Muscle of leg (tissue), 9 donors: ENCODE measurements around the gene EID3. TPM values are rescaled to one million over a fixed set of nuclear protein-coding genes. Genes with fewer than 3 reads are reported as not detected.

ENCODE experiments used
- polyA plus RNA-seq, 8 donors: library from polyadenylated mRNA; unstranded; fragments of 120-200 nt; gene quantifications; one replicate each; pipeline versions ENCODE4 v1.2.1 to v1.2.3, GENCODE V29; 2013; ENCODE audit warnings: inconsistent platforms in 1 of 8, low replicate concordance in 1 of 8; ENCODE audit not compliant: insufficient read length in 8 of 8, insufficient read depth in 1 of 8
- total RNA-seq: library from RNA; stranded (reverse); fragments of 120-200 nt; gene quantifications from one replicate; pipeline ENCODE4 v1.2.4, GENCODE V29; 2013

EID3 gene
- total and polyA plus RNA-seq, 9 donors, result 1.5 to 4.2 (median 2.6) TPM

Other genes starting within 250 kb of the EID3 start
- 35.8 TPM for gene HCFC2, start 239.2 kb upstream of the EID3 start, total RNA-seq
- 10 to 100 TPM; 16.9 to 32.9 (median 25.8) TPM for gene HCFC2, start 239.2 kb upstream of the EID3 start, polyA plus RNA-seq
- 28.4 TPM for gene NFYB, start 165.5 kb upstream of the EID3 start, total RNA-seq
- 10 to 100 TPM; 33.7 to 54.6 (median 40.6) TPM for gene NFYB, start 165.5 kb upstream of the EID3 start, polyA plus RNA-seq
- gene TXNRD1, start 88.0 kb upstream of the EID3 start, total RNA-seq, result 44.2 TPM
- 10 to 100 TPM; 30.2 to 42.6 (median 39.1) TPM for gene TXNRD1, start 88.0 kb upstream of the EID3 start, polyA plus RNA-seq
- 2.2 TPM for gene CHST11, start 153.2 kb downstream of the EID3 start, total RNA-seq
- gene CHST11, start 153.2 kb downstream of the EID3 start, polyA plus RNA-seq, result 1 to 10 TPM; 1.1 to 3.9 (median 2.6) TPM